Panc1 (cell line): ENCODE data around the gene FLYWCH2.

ENCODE experiments used
- CTCF ChIP-seq: fragments of 450-650 bp; IDR thresholded peaks from 2 replicates; pipeline ENCODE4 v1.5.1; 2017; ENCODE audit warnings: mild to moderate bottlenecking
- POLR2AphosphoS5 ChIP-seq: IDR thresholded peaks from 2 replicates; pipeline ENCODE4 v1.6.1; 2012; ENCODE audit warnings: mild to moderate bottlenecking, low read depth, low read length, moderate library complexity

GRCh38 chr16:2855536-2855935 lies 27.5 kb upstream of the FLYWCH2 start:
- TF ChIP-seq POLR2AphosphoS5: no peak
- no peak for TF ChIP-seq CTCF
